Neural crest cell (in vitro differentiated cells): Measurements from ENCODE around the gene RSPH1. TPM values are rescaled to one million over a fixed set of nuclear protein-coding genes. Genes with fewer than 3 reads are reported as not detected.

Source experiments
- DNase-seq: peaks from one replicate; pipeline ENCODE4 v3.0.0; 2021; ENCODE audit warnings: low read depth, mixed read lengths, low spot score
- H3K27ac Mint-ChIP-seq: one replicate; pipeline ENCODE4 v1.8.0; 2021; ENCODE audit warnings: mild to moderate bottlenecking, mixed read lengths; ENCODE audit not compliant: unreplicated experiment
- H3K27me3 Mint-ChIP-seq: 2 replicates; pipeline ENCODE4 v1.8.0; 2021; ENCODE audit warnings: low read depth, mild to moderate bottlenecking, mixed read lengths
- H3K36me3 Mint-ChIP-seq: 2 replicates; pipeline ENCODE4 v1.8.0; 2021; ENCODE audit warnings: low read depth, mild to moderate bottlenecking, mixed read lengths
- H3K4me1 Mint-ChIP-seq: 2 replicates; pipeline ENCODE4 v1.8.0; 2021; ENCODE audit warnings: mixed read lengths
- H3K4me3 Mint-ChIP-seq: one replicate; pipeline ENCODE4 v1.8.0; 2021; ENCODE audit warnings: mild to moderate bottlenecking, mixed read lengths
- H3K9me3 Mint-ChIP-seq: 2 replicates; pipeline ENCODE4 v1.8.0; 2021; ENCODE audit warnings: mixed read lengths
- CTCF ChIP-seq: fragments of 200-600 bp; sonication (generic); conservative IDR thresholded peaks from 2 replicates; pipeline ENCODE4 v1.5.0; 2021; ENCODE audit warnings: antibody characterized with exemption, mild to moderate bottlenecking
- total RNA-seq: library from RNA; stranded (reverse); gene quantifications from 2 replicates; pipeline ENCODE4 v1.2.1, GENCODE V29; 2021

The RSPH1 gene
- total RNA-seq, 1 donor from 2014 or later, result 0.65 TPM

- DNase-seq, result no peak
- Mint-ChIP-seq H3K27me3 (peaks cover 29% of the 10 kb centered on the region), H3K4me1 (no peaks in the 10 kb centered on the region), H3K27ac (no peak overlapping the region), H3K4me3 (no peak overlapping the region), H3K9me3 (peaks cover 6% of the 10 kb centered on the region), H3K36me3 (no peaks in the 10 kb centered on the region)
- no peak for TF ChIP-seq CTCF
Measured at GRCh38 chr21:42433946-42434551, 62.0 kb downstream of the RSPH1 start.

GRCh38 chr21:42432695-42433094 lies 63.3 kb downstream of the RSPH1 start:
- Mint-ChIP-seq H3K9me3 (peaks cover 6% of the 10 kb centered on the region), H3K36me3 (no peaks in the 10 kb centered on the region), H3K4me1 (no peaks in the 10 kb centered on the region), H3K27me3 (peaks cover 32% of the 10 kb centered on the region), H3K4me3 (no peak overlapping the region), H3K27ac (no peak overlapping the region)
- no peak for TF ChIP-seq CTCF
- DNase-seq, result no peak

- TF ChIP-seq CTCF, result no peak
- no peak overlapping the region for H3K4me3 Mint-ChIP-seq
- no peak overlapping the region for H3K27ac Mint-ChIP-seq
- H3K4me1 Mint-ChIP-seq, result no peaks in the 10 kb centered on the region
- H3K36me3 Mint-ChIP-seq, result no peaks in the 10 kb centered on the region
- peaks cover 6% of the 10 kb centered on the region for H3K9me3 Mint-ChIP-seq
- peaks cover 32% of the 10 kb centered on the region for H3K27me3 Mint-ChIP-seq
- DNase-seq, result no peak
Measured at GRCh38 chr21:42431196-42431595, 64.8 kb downstream of the RSPH1 start.

- Mint-ChIP-seq H3K36me3 (no peaks in the 10 kb centered on the region), H3K4me1 (no peaks in the 10 kb centered on the region), H3K4me3 (no peak overlapping the region), H3K27me3 (peaks cover 31% of the 10 kb centered on the region), H3K27ac (no peak overlapping the region), H3K9me3 (peaks cover 6% of the 10 kb centered on the region)
- DNase-seq, result no peak
- TF ChIP-seq CTCF, result no peak
Measured at GRCh38 chr21:42430521-42430920, 65.5 kb downstream of the RSPH1 start.

GRCh38 chr21:42429856-42430255 lies 66.2 kb downstream of the RSPH1 start:
- H3K9me3 Mint-ChIP-seq, result peaks cover 6% of the 10 kb centered on the region
- DNase-seq, result no peak
- no peak overlapping the region for H3K27ac Mint-ChIP-seq
- H3K36me3 Mint-ChIP-seq, result no peaks in the 10 kb centered on the region
- H3K27me3 Mint-ChIP-seq, result peaks cover 25% of the 10 kb centered on the region
- no peak for TF ChIP-seq CTCF
- H3K4me3 Mint-ChIP-seq, result no peak overlapping the region
- no peaks in the 10 kb centered on the region for H3K4me1 Mint-ChIP-seq
